ENCODE measurements around the gene NOXO1.
"Not testable (repeated sequence)": the region's sequence is repeated elsewhere in the genome, so short reads cannot be mapped to it uniquely, and the experiment has no call there.

The NOXO1 gene

DNA sequence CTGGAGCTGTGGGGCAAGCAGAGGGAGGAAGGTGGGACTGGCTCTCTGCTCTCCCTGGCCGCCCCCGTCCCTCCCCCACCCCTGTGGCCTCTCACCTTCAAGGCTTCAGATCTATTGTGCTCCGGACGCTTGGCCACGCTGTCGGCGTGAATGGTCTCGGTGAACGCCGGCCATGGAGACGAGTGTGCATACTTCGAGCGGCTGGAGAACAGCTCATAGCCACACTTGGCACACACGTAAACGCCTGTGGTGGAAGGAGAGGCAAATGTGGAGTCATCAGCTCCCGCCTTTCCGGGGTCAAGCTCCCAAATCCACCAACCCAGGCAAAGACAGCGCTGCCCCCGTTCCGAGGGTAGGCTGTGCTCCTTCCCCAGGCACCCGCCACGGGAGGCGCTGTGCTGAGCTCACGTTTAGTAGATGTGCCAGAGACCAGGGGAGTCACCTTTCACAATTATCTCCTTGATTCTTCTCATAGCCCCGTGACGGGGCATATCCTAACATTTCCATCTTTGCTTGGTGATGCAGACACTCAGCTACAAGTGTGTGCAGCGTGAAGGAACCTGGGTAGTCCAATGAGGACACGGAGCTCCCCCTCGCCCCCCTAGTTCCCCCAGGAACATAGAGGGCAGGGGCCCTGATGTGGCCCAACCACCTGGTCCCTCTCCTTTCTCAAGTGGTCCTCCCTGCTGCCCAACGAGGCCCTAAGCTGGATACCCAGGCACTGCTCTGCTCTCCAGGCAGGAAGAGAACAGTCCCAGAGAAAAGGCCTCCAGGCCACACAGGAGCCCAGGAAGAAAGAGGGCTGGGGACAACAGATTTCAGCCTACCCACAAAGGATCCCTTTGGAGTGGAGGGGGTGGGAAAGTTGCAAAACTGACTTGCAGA is 39.9 kb downstream of the NOXO1 start:
- peak; percentile 85 for DNase-seq (ENCODE audit: low spot score)

DNA sequence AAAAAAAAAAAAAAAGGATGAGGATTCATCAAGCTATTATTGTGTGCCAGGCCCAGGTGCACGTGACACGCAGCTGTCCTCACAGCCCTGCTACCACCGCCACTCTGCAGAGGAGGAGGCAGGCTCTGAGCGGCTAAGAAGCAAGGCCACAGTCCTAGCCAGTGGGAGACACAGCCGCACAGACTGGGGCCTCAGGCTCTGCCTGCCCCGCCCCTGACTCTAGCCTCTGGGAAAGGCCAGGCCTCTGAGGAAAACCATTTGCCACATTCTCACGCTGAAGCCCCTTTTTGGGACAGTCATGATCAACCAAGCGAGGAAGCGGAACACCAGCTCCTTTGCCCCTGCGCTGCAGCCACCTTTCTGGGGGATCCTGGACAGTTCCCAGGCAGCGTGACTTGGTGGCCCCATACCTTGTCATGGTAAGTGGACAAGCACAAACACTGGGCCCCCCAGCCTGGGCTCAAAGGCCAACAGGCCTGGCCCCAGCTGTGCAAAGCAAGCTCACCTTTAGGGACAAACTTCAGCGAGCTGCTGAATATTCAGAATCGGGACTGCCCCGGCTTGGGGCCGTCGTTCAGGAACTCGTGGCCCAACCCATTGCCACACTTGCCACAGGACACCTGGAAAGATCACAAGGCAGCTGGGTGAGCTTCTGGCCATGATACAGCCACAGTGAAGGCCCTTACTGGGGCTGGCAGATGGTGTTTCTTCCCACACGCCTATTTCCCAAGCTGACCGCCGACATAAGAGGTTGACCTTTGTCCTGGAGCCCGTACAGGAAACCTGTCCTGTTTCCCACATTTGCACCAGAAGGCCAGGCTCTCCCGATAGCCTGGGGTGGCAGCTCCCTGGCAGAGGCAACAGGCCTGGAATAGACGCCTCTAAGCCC is 40.8 kb downstream of the NOXO1 start:
- DNase-seq (ENCODE audit: low spot score), result no peak

DNA sequence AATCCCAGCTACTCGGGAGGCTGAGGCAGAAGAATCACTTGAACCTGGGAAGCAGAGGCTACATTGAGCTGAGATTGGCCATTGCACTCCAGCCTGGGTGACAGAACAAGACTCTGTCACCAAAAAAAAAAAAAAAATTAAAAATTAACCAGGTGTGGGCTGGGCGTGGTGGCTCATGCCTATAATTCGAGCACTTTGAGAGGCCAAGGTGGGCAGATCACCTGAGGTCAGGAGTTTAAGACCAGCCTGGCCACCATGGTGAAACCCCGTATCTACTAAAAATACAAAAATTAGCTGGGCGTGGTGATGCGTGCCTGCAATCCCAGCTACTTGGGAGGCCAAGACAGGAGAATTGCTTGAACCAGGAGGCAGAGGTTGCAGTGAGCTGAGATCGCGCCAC is 41.4 kb downstream of the NOXO1 start:
- DNase-seq (ENCODE audit: low spot score), result not testable (repeated sequence)

DNA sequence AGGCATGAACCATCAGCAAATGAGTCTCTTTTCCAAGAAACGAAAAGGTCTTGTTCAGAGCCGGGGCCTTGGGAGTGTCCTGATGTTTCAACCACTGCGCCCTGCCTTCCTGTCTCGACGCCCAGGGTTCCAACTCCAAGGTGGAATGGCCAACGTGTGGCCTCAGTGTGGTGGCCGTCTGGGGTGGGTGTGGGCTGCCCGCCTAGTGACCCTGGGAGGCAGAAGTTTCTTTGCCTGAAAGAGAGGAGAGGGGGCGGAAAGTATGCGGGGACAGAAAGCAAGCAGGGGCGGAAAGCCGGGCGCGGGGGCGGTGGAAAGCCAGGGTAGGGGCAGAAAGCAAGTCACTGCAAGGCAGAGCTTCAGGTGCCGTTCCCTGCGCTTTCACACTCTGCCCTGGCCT is 42.4 kb downstream of the NOXO1 start:
- DNase-seq (ENCODE audit: low spot score), result no peak

DNA sequence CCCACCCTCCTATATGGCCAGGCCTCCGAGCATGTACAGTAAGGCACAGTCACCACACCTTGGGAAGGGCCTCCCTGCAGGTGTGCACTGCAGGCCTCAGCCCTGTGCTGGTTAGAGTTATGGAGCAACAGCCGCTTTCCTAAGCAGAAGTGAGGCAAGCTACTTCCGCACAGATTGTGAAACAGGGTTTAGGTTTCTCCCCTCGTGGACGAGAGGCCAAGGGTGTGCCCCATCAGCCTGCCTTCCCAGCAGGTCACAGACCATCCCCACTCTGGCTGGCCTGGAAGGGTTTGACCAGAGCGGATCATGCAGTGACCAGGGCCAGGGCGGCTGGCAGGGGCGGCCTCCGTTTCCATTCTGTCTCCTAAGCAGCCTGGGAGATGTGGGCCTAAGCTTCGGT is 43.0 kb downstream of the NOXO1 start:
- DNase-seq (ENCODE audit: low spot score), result no peak

DNA sequence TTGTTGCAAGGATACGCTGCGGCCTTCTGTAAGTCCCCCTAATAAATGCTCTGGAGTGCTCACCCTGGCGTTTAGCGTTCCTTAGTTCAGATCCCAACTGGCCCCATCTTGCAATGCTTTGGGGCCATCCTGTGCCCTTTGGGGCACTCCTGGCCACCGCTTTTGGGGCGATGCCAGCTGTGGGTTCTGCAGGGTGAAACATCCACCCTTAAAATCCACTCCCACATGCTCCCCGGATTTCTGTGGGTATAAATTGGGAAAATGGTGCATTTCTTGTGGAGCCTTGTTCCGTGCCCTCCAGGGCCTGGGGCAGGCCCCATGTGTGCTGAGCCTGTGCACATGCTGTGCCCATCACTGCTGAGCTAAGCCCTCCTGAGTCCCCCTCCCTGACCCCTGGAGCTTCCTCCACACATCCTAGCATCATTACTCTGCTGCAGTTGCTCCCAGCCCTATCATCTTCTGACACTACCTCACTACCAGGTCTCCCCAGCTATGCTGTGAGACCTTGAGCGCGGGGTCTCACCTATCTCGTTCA is 44.3 kb downstream of the NOXO1 start:
- no peak for DNase-seq (ENCODE audit: low spot score)

DNA sequence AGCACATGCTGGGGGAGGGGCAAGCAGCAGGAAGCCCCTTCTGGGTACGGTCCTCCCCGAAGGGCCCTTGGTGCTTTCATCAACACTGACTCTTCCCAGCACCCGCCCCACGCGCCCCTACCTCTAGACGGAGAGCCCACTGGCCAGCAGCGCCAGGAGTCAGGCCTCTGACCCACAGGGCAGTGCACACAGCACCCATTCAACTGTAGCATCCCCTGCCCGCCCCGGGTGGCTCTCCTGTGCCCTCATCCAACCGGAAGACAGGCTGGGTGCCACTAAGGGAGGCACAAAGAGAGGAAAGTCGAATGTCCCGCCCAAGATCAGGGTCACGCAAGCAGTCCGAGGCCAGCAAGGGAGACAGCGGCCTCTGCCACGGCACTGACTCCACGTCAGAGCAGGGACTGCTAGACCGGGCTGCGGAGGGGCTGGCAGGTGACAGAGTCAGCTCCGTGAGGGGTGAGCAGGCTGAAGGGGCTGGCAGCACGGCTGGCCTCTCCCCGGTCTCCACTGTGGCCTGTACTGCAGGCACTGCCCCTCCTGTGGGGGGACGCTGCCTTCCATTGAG is 48.1 kb downstream of the NOXO1 start:
- no peak for DNase-seq (ENCODE audit: low spot score)

DNA sequence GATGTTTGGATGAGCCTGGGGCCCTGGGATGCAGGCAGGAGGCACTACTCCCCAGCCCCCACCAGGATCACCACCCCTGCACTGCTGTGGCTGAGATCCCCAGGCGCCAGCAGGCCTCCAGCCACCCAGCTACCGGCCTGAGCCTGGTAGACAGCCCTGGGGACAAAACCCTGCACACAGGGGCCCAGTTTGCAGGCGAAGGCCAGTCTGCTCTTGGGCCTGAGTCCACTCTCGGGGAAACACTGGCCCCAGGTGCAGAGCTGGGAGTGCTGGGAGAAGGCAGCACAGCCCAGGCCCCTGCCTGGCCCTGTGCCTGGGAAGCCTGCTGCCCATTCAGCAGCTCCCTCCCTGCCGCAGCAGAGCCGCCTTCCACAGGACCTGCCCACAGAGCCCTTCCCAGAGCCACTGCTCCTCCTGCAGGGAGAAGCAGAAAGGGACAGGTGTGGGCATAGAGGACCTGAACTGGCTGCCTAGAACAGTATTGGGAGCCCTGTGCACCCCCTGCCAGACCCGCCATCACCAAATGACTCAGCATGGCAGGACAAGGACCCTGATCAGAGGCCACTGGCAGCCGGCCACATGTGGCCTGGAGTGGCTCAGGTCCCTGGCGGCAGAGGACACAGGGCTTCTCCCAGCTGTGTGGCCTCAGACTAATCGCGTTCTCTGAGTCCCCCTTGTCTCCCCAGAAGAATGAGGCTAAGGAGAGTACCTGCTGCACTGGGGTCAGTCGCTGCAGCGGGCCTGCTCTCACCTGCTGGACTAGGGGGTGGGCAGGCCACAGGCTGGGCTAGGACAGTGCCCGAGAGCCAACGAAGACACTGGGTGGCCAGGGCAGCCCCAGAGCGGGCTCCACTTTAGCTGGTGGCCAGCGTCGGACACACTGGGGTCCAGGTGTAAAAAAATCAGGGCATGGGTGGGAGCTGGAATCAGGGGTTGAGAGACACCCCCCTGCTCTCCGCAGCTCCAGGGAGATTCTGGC is 48.9 kb downstream of the NOXO1 start:
- peak; percentile 54 for DNase-seq (ENCODE audit: low spot score)

DNA sequence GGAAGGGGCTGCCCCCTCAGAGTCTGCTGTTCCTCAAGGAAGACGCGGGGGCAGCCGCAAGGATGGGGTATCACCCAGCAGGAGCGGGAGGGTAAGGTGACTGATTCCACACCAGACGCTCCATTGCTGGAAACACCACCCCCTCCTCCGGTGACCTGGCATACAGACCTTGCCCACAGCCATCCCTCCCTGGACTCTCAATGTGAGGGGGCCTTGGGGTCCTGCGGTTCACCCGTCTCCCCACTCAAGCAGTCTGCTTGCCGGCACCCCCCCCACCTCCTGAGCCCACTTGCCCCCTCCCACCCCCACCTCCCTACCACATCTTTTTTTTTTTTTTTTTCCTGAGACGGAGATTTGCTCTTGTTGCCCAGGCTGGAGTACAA is 50.9 kb downstream of the NOXO1 start:
- no peak for DNase-seq (ENCODE audit: low spot score)

DNA sequence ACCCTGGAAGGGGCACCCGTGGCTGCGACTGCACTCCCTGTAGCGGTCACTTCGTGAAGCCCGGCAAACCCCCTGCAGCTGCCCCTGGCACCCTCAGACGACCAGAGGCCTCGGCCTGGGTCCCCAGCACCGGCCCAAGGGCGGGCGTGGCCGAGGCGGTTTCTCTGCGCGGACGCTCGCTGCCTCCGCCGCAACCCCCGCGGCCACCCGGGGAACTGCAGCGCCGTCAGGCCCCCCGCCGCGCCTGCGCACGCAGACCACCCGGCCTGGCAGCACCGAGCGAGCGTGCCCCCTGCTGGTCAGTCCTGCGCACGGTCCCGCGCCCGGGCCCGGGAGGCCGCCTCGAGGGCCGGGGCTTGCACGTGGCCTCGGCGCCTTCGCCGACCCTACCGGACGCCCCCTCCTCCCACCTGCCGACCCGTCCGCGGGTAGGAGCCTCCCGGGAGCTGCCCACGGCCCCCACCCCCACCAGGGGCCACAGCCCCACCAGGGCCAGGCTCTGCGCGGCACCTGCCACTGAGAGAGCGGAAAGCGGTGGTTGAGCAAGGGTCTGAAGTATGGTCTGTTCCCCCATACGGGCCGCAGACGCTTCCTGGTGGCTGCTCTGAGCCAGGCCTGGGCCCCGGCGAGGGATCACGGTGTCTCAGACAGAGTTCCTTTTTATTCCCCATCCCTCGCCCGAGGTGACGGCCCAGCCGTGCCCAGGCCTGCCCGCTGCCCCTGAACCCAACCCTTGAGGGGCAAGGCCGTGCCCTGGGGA is 51.5 kb downstream of the NOXO1 start:
- peak; percentile 87 for DNase-seq (ENCODE audit: low spot score)

DNA sequence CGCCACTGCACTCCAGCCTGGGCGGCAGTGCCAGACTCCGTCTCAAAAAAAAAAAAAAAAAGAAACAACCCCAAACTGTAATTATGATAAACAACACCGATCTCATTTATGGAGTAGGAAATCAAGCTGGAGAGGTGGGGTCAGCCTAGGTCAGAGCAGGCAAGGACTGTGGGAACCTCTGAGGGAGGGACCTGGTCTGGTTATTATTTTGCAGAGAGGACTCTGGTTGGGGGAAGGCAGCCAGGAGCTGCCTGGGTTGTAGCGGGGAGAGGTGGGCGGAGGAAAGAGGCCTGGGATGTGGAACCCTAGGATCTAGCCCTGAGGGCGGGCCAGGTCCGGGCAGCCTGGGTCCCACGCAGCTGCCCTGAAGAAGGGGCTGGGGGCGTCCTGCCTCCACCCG is 52.2 kb downstream of the NOXO1 start:
- peak; percentile 30 for DNase-seq (ENCODE audit: low spot score)

Data from kidney tubule cell (primary cell).